Epithelial cell of prostate (primary cell): Measurements from ENCODE around the gene AMMECR1L.
"Not testable (repeated sequence)": the region's sequence is repeated elsewhere in the genome, so short reads cannot be mapped to it uniquely, and the experiment has no call there.

Source experiments
- DNase-seq: peaks from one replicate; pipeline ENCODE4 v3.0.0-alpha.2; 2011; ENCODE audit warnings: low read depth, low spot score
- H3K27ac ChIP-seq: fragments of 450-650 bp; 2 replicates; pipeline ENCODE4 v1.5.1; 2017; ENCODE audit warnings: mild to moderate bottlenecking

Gene AMMECR1L

GRCh38 chr2:127844973-127845372 is 40.8 kb downstream of the AMMECR1L start:
- H3K27ac ChIP-seq, result no peak overlapping the region
- DNase-seq, result no peak

- no peak overlapping the region for H3K27ac ChIP-seq
- DNase-seq, result no peak
These were observed 42.1 kb downstream of the AMMECR1L start for GRCh38 chr2:127843677-127844076.

GRCh38 chr2:127841466-127842178 is 44.1 kb downstream of the AMMECR1L start:
- H3K27ac ChIP-seq, result no peak overlapping the region
- no peak for DNase-seq

- DNase-seq, result no peak
- H3K27ac ChIP-seq, result no peak overlapping the region
These were observed 44.9 kb downstream of the AMMECR1L start for GRCh38 chr2:127840893-127841292.

- H3K27ac ChIP-seq, result no peak overlapping the region
- no peak for DNase-seq
These were observed 50.8 kb downstream of the AMMECR1L start for GRCh38 chr2:127834951-127835350.

- H3K27ac ChIP-seq, result peak overlapping the region; percentile 26
- no peak for DNase-seq
These were observed 55.9 kb downstream of the AMMECR1L start for GRCh38 chr2:127829845-127830246.

- DNase-seq, H3K27ac ChIP-seq: not testable (repeated sequence)
These were observed 59.0 kb downstream of the AMMECR1L start for GRCh38 chr2:127826708-127827107.

GRCh38 chr2:127826047-127826446 is 59.7 kb downstream of the AMMECR1L start:
- no peak overlapping the region for H3K27ac ChIP-seq
- no peak for DNase-seq

GRCh38 chr2:127820080-127820668 is 65.6 kb downstream of the AMMECR1L start:
- no peak overlapping the region for H3K27ac ChIP-seq
- DNase-seq, result no peak

GRCh38 chr2:127818794-127819425 is 66.8 kb downstream of the AMMECR1L start:
- DNase-seq, result no peak

GRCh38 chr2:127818241-127818640 is 67.5 kb downstream of the AMMECR1L start:
- H3K27ac ChIP-seq, result no peak overlapping the region
- DNase-seq, result no peak

More at GRCh38 chr2:127818794-127819425, 66.8 kb downstream of the AMMECR1L start:
- no peak overlapping the region for H3K27ac ChIP-seq

- no peak for DNase-seq
- no peak overlapping the region for H3K27ac ChIP-seq
These were observed 71.1 kb downstream of the AMMECR1L start for GRCh38 chr2:127814677-127815076.

GRCh38 chr2:127812441-127812840 is 73.3 kb downstream of the AMMECR1L start:
- not testable (repeated sequence) for DNase-seq, H3K27ac ChIP-seq
